HG03045 (cell line): ENCODE data around the gene CCDC85B.

ENCODE experiments used
- ATAC-seq: cut with Tn5 transposase; IDR thresholded peaks from one replicate; pipeline ENCODE4 v1.9.1; 2021; ENCODE audit warnings: mild to moderate bottlenecking, moderate library complexity; ENCODE audit not compliant: unreplicated experiment

CCDC85B gene

GRCh38 chr11:65928667-65929066 is 38.2 kb downstream of the CCDC85B start:
- no peak for ATAC-seq

- no peak for ATAC-seq
Measured at GRCh38 chr11:65931773-65932557, 41.5 kb downstream of the CCDC85B start.

- ATAC-seq: no peak
Measured at GRCh38 chr11:65932558-65932919, 42.1 kb downstream of the CCDC85B start.

- no peak for ATAC-seq
Measured at GRCh38 chr11:65934014-65934413, 43.5 kb downstream of the CCDC85B start.

GRCh38 chr11:65937766-65938165 is 47.3 kb downstream of the CCDC85B start:
- ATAC-seq: no peak
